C4-2B (cell line): ENCODE data around the gene CASKIN2.
A peak's percentile ranks its signal among the peaks of the same experiment; 100 is the strongest.

Source experiments
- ZFX ChIP-seq: fragments of 450-650 bp; IDR thresholded peaks from 2 replicates; pipeline ENCODE4 v1.6.1; 2017
- TF ChIP-seq, protein P1 (sequence below): fragments of 450-650 bp; conservative IDR thresholded peaks from 2 replicates; pipeline ENCODE4 v1.5.1; 2017; ENCODE audit warnings: mild to moderate bottlenecking

DNA sequence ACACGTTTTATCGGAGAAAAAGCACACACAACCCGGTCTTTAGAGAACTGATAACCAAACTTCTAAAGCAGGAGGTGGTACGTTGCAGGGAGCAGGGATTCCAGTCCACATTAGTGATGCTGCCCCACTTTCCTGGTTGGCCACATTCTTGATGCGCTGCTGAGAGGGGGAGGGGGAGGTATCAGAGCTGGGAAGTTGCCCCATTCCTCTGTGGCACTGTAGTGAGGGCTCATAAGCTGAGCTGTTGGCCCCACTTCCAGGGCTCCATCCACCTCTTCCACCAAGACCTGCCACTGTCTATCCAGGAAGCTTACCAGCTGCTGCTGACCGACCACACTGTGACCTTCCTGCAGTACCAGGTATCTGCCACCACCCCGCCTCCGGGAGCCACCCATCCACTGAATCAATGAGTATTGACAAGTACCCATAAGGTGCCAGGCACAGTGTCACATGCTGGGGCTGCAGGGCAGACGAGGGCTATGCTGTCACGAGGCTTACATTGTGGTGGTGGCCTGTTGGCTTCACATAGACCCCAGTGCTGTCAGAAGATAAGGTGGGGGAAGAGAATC, 2.0 kb upstream of the CASKIN2 start:
- TF ChIP-seq, protein P1, sequence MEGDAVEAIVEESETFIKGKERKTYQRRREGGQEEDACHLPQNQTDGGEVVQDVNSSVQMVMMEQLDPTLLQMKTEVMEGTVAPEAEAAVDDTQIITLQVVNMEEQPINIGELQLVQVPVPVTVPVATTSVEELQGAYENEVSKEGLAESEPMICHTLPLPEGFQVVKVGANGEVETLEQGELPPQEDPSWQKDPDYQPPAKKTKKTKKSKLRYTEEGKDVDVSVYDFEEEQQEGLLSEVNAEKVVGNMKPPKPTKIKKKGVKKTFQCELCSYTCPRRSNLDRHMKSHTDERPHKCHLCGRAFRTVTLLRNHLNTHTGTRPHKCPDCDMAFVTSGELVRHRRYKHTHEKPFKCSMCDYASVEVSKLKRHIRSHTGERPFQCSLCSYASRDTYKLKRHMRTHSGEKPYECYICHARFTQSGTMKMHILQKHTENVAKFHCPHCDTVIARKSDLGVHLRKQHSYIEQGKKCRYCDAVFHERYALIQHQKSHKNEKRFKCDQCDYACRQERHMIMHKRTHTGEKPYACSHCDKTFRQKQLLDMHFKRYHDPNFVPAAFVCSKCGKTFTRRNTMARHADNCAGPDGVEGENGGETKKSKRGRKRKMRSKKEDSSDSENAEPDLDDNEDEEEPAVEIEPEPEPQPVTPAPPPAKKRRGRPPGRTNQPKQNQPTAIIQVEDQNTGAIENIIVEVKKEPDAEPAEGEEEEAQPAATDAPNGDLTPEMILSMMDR = peak; percentile 34; the same call in 1 of the 2 replicates
- no peak for TF ChIP-seq ZFX
